HepG2 (cell line): ENCODE results near the gene GALNT10. TPM values are rescaled to one million over a fixed set of nuclear protein-coding genes. Genes with fewer than 3 reads are reported as not detected.

Experiments used
- ATAC-seq: fragments of 200-7000 bp; cut with Tn5 transposase; 3 replicates; pipeline ENCODE4 v1.9.1; 2020; ENCODE audit warnings: mild to moderate bottlenecking, moderate library complexity
- BruUV-seq: library from RNA; stranded (reverse); fragments of 400-500 nt; replicated peaks from 2 replicates; lab custom pipeline; 2021; lab: Mats Ljungman, UMichigan
- CTCF ChIA-PET: fragments of 300-600 bp; formaldehyde crosslinking; extraction: SDS; loops from one replicate; lab custom pipeline; 2021; ENCODE audit warnings: low total read pairs, inconsistent platforms, low intra/inter-chr PET ratio; lab: Yijun Ruan, JAX
- POLR2A ChIA-PET: fragments of 350-600 bp; sonication (Branson Sonifier 250); formaldehyde crosslinking; loops from one replicate; lab custom pipeline; 2020; ENCODE audit warnings: antibody characterized with exemption, inconsistent platforms; lab: Yijun Ruan, JAX
- DNase-seq: peaks from one replicate; pipeline ENCODE4 v3.0.0-alpha.2; 2015; ENCODE audit warnings: low spot score
- FAIRE-seq: peaks from 3 replicates; lab custom pipeline; 2011; peaks lifted over from hg19 to GRCh38; lab: Jason Lieb, UNC
- H2AFZ ChIP-seq: one replicate; pipeline ENCODE4 v1.6.1; 2011; ENCODE audit warnings: low read length, inconsistent platforms
- H3K27ac ChIP-seq: fragments of 300-600 bp; 3 replicates; pipeline ENCODE4 v1.8.0; 2011; ENCODE audit warnings: mixed run types, mild to moderate bottlenecking, mixed read lengths, low read length, inconsistent platforms; ENCODE audit not compliant: insufficient read depth; ENCODE audit errors: extremely low read length
- H3K27me3 ChIP-seq, 2 experiments: fragments of 200-600 bp in 1 of 2; 2 replicates in 1 of 2; 3 replicates in 1 of 2; pipeline versions ENCODE4 v1.6.0 to v1.8.0; 2011; ENCODE audit warnings: low read length in 2 of 2, mild to moderate bottlenecking in 2 of 2, moderate library complexity in 2 of 2, inconsistent platforms in 1 of 2; ENCODE audit not compliant: insufficient read depth in 2 of 2, control insufficient read depth in 1 of 2
- H3K36me3 ChIP-seq, 2 experiments: fragments of 200-600 bp in 1 of 2; replicated peaks in 1 of 2; 2 replicates in 1 of 2; 3 replicates in 1 of 2; pipeline versions ENCODE4 v1.5.1 to v1.8.0; 2011; ENCODE audit warnings: low read length in 2 of 2, inconsistent platforms in 1 of 2; ENCODE audit not compliant: insufficient read depth in 2 of 2, control insufficient read depth in 1 of 2
- H3K4me1 ChIP-seq: 2 replicates; pipeline ENCODE4 v1.5.1; 2012; ENCODE audit warnings: low read length, inconsistent platforms; ENCODE audit not compliant: insufficient read depth
- H3K4me2 ChIP-seq: 2 replicates; pipeline ENCODE4 v1.6.0; 2011; ENCODE audit warnings: low read depth, low read length, inconsistent platforms
- H3K4me3 ChIP-seq, 3 experiments: fragments of 200-600 bp in 1 of 3; sonication (generic), shearing (Covaris generic) in 1 of 3; replicated peaks in 1 of 3; 2 replicates each; pipeline ENCODE4 v1.5.1; 2011 to 2016; ENCODE audit warnings: low read length in 3 of 3, inconsistent platforms in 2 of 3, low read depth in 2 of 3, mild to moderate bottlenecking in 2 of 3, control low read depth in 1 of 3, mixed read lengths in 1 of 3; ENCODE audit not compliant: insufficient read depth in 1 of 3
- H3K79me2 ChIP-seq: one replicate; pipeline ENCODE4 v1.6.1; 2011; ENCODE audit warnings: low read length, inconsistent platforms; ENCODE audit not compliant: insufficient read depth
- H3K9ac ChIP-seq: 2 replicates; pipeline ENCODE4 v1.6.0; 2011; ENCODE audit warnings: mild to moderate bottlenecking, low read depth, low read length, inconsistent platforms; ENCODE audit not compliant: insufficient read depth
- H3K9me3 ChIP-seq: 2 replicates; pipeline ENCODE4 v1.5.1; 2012; ENCODE audit warnings: mild to moderate bottlenecking, low read length
- H4K20me1 ChIP-seq: 2 replicates; pipeline ENCODE4 v1.6.0; 2011; ENCODE audit warnings: inconsistent platforms, mild to moderate bottlenecking, low read length, moderate library complexity; ENCODE audit not compliant: insufficient read depth
- ELF3 ChIP-seq: IDR thresholded peaks from 2 replicates; pipeline ENCODE4 v1.6.1; 2016; ENCODE audit warnings: missing genetic modification reagents, missing compliant biosample characterization
- ELF4 ChIP-seq: sonication (generic); formaldehyde crosslinking; IDR thresholded peaks from 2 replicates; pipeline ENCODE4 v1.5.0; 2020; ENCODE audit warnings: missing genetic modification reagents, mild to moderate bottlenecking, moderate library complexity, borderline replicate concordance
- ETV6 ChIP-seq: sonication (generic); formaldehyde crosslinking; conservative IDR thresholded peaks from 2 replicates; pipeline ENCODE4 v1.4.0; 2020; ENCODE audit warnings: missing genetic modification reagents
- HNRNPK ChIP-seq: fragments of 200-400 bp; formaldehyde crosslinking; IDR thresholded peaks from 2 replicates; pipeline ENCODE4 v1.6.1; 2018; ENCODE audit warnings: low read length, low read depth, moderate library complexity, mild to moderate bottlenecking; ENCODE audit not compliant: poor library complexity, severe bottlenecking
- JUND ChIP-seq: sonication (generic); formaldehyde crosslinking; IDR thresholded peaks from 2 replicates; pipeline ENCODE4 v1.8.0; 2022; ENCODE audit warnings: mild to moderate bottlenecking, missing genetic modification reagents
- KDM5A ChIP-seq: fragments of 200-600 bp; sonication (generic); IDR thresholded peaks from 2 replicates; pipeline ENCODE4 v1.7.0; 2018; ENCODE audit warnings: antibody characterized with exemption, mild to moderate bottlenecking, low read length, borderline replicate concordance
- PHF5A ChIP-seq: IDR thresholded peaks from one replicate; pipeline ENCODE4 v1.6.1; 2018; ENCODE audit warnings: low read depth, missing genetic modification reagents; ENCODE audit not compliant: unreplicated experiment
- REXO4 ChIP-seq: sonication (generic); formaldehyde crosslinking; IDR thresholded peaks from 2 replicates; pipeline ENCODE4 v1.8.0; 2022; ENCODE audit warnings: missing genetic modification reagents, mild to moderate bottlenecking, borderline replicate concordance
- SSRP1 ChIP-seq: IDR thresholded peaks from 2 replicates; pipeline ENCODE4 v1.6.1; 2016; ENCODE audit warnings: control low read depth
- TAF1 ChIP-seq: sonication (generic); formaldehyde crosslinking; IDR thresholded peaks from 2 replicates; pipeline ENCODE4 v1.4.0; 2020; ENCODE audit warnings: missing genetic modification reagents
- TOE1 ChIP-seq: sonication (generic); formaldehyde crosslinking; IDR thresholded peaks from 2 replicates; pipeline ENCODE4 v1.4.0; 2020; ENCODE audit warnings: mild to moderate bottlenecking, missing genetic modification reagents
- ZNF143 ChIP-seq: sonication (generic); formaldehyde crosslinking; IDR thresholded peaks from 2 replicates; pipeline ENCODE4 v1.4.0; 2020; ENCODE audit warnings: missing genetic modification reagents
- ZNF335 ChIP-seq: sonication (generic); formaldehyde crosslinking; IDR thresholded peaks from 2 replicates; pipeline ENCODE4 v1.4.0; 2020; ENCODE audit warnings: missing genetic modification reagents
- ZNF75D ChIP-seq: sonication (generic); formaldehyde crosslinking; IDR thresholded peaks from 2 replicates; pipeline ENCODE4 v1.8.1; 2023; ENCODE audit warnings: missing genetic modification reagents, mild to moderate bottlenecking, borderline replicate concordance
- WGBS: methylation state at CpG from one replicate; pipeline ENCODE4 v1.1.6; 2017; ENCODE audit warnings: low lambda C conversion rate; 5-methylcytosine and 5-hydroxymethylcytosine counted together
- in situ Hi-C: cut with HindIII; loops from 2 replicates; pipeline ENCODE4 v1.10.0; 2017; ENCODE audit warnings: low pct_unique_long_range_greater_than_20kb; ENCODE audit not compliant: extremely low pct_ligation_motif_present
- intact Hi-C: fragments of 100-400 bp; cut with micrococcal nuclease; formaldehyde crosslinking; loops from one replicate; pipeline ENCODE4 v1.10.0; 2022; ENCODE audit not compliant: unreplicated experiment
- polyA plus RNA-seq, 8 experiments: library from polyadenylated mRNA; depleted of rRNA in 3 of 8; stranded (reverse) in 7 of 8; unstranded in 1 of 8; fragments of >200 nt; fragmentation: Illumina TruSeq in 4 of 8; extraction: Trizol in 4 of 8; gene quantifications; 2 replicates each; pipeline versions ENCODE4 v1.2.1 to v1.2.3, GENCODE V29; 2011 to 2016; ENCODE audit warnings: low read depth in 4 of 8, missing spikeins in 1 of 8, mixed read lengths in 1 of 8; ENCODE audit not compliant: insufficient read depth in 1 of 8
- total RNA-seq, 5 experiments: library from RNA; depleted of rRNA; stranded (reverse); fragments of >200 nt; fragmentation: Illumina TruSeq; extraction: Trizol; gene quantifications; 2 replicates each; pipeline ENCODE4 v1.2.3, GENCODE V29; 2016; ENCODE audit warnings: low read depth in 1 of 5
- TF ChIP-seq, protein P1 (sequence below): sonication (generic); formaldehyde crosslinking; IDR thresholded peaks from 2 replicates; pipeline ENCODE4 v1.8.1; 2023; ENCODE audit warnings: mild to moderate bottlenecking, missing genetic modification reagents
- TF ChIP-seq, protein P2 (sequence below): sonication (generic); formaldehyde crosslinking; IDR thresholded peaks from 2 replicates; pipeline ENCODE4 v1.8.1; 2023; ENCODE audit warnings: missing genetic modification reagents, mild to moderate bottlenecking, borderline replicate concordance
- TF ChIP-seq, protein P3 (sequence below): sonication (generic); formaldehyde crosslinking; IDR thresholded peaks from 2 replicates; pipeline ENCODE4 v1.8.0; 2022; ENCODE audit warnings: missing genetic modification reagents, mild to moderate bottlenecking, moderate library complexity, borderline replicate concordance

Gene GALNT10
- total and polyA plus RNA-seq, 2 of the 13 experiments (the other 11 are each of a cell fraction or from before 2014, with no cell fraction given): 8.1 to 11.2 TPM

DNA sequence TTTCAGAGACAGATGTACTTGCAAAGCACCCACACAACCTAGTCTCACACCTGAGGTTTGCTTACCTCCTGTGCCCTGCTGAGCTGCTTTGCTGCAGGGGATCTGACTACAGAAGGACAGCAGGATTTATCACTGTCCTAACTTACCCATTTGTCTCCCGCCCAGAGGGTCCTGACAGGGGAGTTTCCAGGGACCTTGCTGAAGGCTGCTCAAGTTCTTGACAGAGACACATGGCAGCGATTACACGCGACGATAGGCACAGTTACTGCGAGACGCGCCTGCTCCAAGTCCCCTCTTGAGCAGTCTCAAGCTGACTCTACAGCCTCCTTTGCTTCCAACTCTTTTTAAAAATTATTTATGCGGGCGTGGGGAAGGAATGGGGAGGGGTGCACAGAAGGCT lies 24.6 kb upstream of the GALNT10 start:
- WGBS: 56% methylated on average over 10 of the region's 10 CpGs
- Histone ChIP-seq H3K4me1 (no peaks in the 10 kb centered on the region), H3K36me3 (no peaks in the 10 kb centered on the region), H3K4me3 (no peak overlapping the region), H2AFZ (no peak overlapping the region), H3K9me3 (no peaks in the 10 kb centered on the region), H3K4me2 (no peak overlapping the region), H3K27me3 (peaks cover 0 to 3% of the 10 kb centered on the region in 2 experiments; a peak in 2 of 5 replicates), H3K27ac (no peak overlapping the region), H3K9ac (no peak overlapping the region)
- intact Hi-C loops: no loop called here
- ChIA-PET CTCF (no interaction called here), POLR2A (no interaction called here)
- ATAC-seq (no peak), DNase-seq (no peak), FAIRE-seq (no peak)
- no TSS peak for BruUV-seq
- in situ Hi-C loops: loop anchor here (25.0 kb wide), 1 partner anchor 1629 kb away; no protein-coding TSS in a partner anchor
- no peak for TF ChIP-seq REXO4
- no peak for TF ChIP-seq ZNF335 (CRISPR knock-in tag)
- TF ChIP-seq, protein P1, sequence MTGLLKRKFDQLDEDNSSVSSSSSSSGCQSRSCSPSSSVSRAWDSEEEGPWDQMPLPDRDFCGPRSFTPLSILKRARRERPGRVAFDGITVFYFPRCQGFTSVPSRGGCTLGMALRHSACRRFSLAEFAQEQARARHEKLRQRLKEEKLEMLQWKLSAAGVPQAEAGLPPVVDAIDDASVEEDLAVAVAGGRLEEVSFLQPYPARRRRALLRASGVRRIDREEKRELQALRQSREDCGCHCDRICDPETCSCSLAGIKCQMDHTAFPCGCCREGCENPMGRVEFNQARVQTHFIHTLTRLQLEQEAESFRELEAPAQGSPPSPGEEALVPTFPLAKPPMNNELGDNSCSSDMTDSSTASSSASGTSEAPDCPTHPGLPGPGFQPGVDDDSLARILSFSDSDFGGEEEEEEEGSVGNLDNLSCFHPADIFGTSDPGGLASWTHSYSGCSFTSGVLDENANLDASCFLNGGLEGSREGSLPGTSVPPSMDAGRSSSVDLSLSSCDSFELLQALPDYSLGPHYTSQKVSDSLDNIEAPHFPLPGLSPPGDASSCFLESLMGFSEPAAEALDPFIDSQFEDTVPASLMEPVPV (CRISPR knock-in tag): no peak
- TF ChIP-seq SSRP1: no peak
- no peak for TF ChIP-seq HNRNPK
- TF ChIP-seq ETV6 (CRISPR knock-in tag): no peak
- no peak for TF ChIP-seq ELF3 (CRISPR knock-in tag)
- TF ChIP-seq, protein P2, sequence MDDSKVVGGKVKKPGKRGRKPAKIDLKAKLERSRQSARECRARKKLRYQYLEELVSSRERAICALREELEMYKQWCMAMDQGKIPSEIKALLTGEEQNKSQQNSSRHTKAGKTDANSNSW (CRISPR knock-in tag): no peak
- TF ChIP-seq ZNF75D: no peak
- no peak for TF ChIP-seq TOE1 (CRISPR knock-in tag)
- TF ChIP-seq, protein P3, sequence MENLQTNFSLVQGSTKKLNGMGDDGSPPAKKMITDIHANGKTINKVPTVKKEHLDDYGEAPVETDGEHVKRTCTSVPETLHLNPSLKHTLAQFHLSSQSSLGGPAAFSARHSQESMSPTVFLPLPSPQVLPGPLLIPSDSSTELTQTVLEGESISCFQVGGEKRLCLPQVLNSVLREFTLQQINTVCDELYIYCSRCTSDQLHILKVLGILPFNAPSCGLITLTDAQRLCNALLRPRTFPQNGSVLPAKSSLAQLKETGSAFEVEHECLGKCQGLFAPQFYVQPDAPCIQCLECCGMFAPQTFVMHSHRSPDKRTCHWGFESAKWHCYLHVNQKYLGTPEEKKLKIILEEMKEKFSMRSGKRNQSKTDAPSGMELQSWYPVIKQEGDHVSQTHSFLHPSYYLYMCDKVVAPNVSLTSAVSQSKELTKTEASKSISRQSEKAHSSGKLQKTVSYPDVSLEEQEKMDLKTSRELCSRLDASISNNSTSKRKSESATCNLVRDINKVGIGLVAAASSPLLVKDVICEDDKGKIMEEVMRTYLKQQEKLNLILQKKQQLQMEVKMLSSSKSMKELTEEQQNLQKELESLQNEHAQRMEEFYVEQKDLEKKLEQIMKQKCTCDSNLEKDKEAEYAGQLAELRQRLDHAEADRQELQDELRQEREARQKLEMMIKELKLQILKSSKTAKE: no peak
- no peak for TF ChIP-seq JUND
- TF ChIP-seq KDM5A: no peak
- no peak for TF ChIP-seq PHF5A (CRISPR knock-in tag)
- TF ChIP-seq ELF4 (CRISPR knock-in tag): no peak
- no peak for TF ChIP-seq TAF1 (CRISPR knock-in tag)
- no peak for TF ChIP-seq ZNF143 (CRISPR knock-in tag)
- TF ChIP-seq, all 625 proteins: peak for 0
- Histone ChIP-seq H3K79me2 (no peaks in the 10 kb centered on the region), H4K20me1 (no peaks in the 10 kb centered on the region)
